Measurements from ENCODE around the gene TGM3.
A peak's percentile ranks its signal among the peaks of the same experiment; 100 is the strongest.

TGM3 gene

GRCh38 chr20:2279253-2279779 is 16.5 kb upstream of the TGM3 start:
- H3K4me3 ChIP-seq (ENCODE audit: insufficient read depth in 1 of 2, low read depth in 1 of 2, low read length in 2 of 2): no peak overlapping the region
- H3K27me3 ChIP-seq (ENCODE audit: control insufficient read depth in 1 of 2, insufficient read depth in 1 of 2, low read length in 2 of 2): peaks cover 3 to 9% of the 10 kb centered on the region in 2 experiments
- no peak overlapping the region for H3K4me2 ChIP-seq (ENCODE audit: low read length, poor library complexity, severe bottlenecking)
- no peak overlapping the region for H3K27ac ChIP-seq (ENCODE audit: low read length, poor library complexity, severe bottlenecking)
- no peak overlapping the region for H2BK120ac ChIP-seq (ENCODE audit: low read depth, low read length)
- no peak overlapping the region for H3K14ac ChIP-seq (ENCODE audit: low read length in 2 of 2)
- no peaks in the 10 kb centered on the region for H3K36me3 ChIP-seq (ENCODE audit: control insufficient read depth in 1 of 2, insufficient read depth in 2 of 2, low read depth in 1 of 2, low read length in 2 of 2)
- H4K8ac ChIP-seq (ENCODE audit: low read length): no peak overlapping the region
- H3K18ac ChIP-seq (ENCODE audit: low read depth in 1 of 2, low read length in 2 of 2): no peak overlapping the region
- no peak overlapping the region for H2BK15ac ChIP-seq (ENCODE audit: low read depth, poor library complexity, severe bottlenecking)
- no peak overlapping the region for H3K9ac ChIP-seq (ENCODE audit: low read length)
- WGBS: 72% methylated on average over 5 of the region's 5 CpGs
- H2AK5ac ChIP-seq (ENCODE audit: low read length, severe bottlenecking): no peak overlapping the region
- H2AFZ ChIP-seq (ENCODE audit: low read depth, low read length): no peak overlapping the region
- no peak overlapping the region for H3K4ac ChIP-seq (ENCODE audit: low read depth in 1 of 2, low read length in 2 of 2)
- H2BK5ac ChIP-seq (ENCODE audit: low read depth, low read length, poor library complexity, severe bottlenecking): no peak overlapping the region
- no peak overlapping the region for H3K23ac ChIP-seq (ENCODE audit: low read length in 2 of 2)
- H2BK12ac ChIP-seq (ENCODE audit: low read length in 2 of 2): no peak overlapping the region
- H3K79me1 ChIP-seq (replicated peaks; ENCODE audit: low read length, poor library complexity, severe bottlenecking): no peaks in the 10 kb centered on the region
- H4K91ac ChIP-seq (ENCODE audit: low read length): no peak overlapping the region
- no peaks in the 10 kb centered on the region for H3K4me1 ChIP-seq (ENCODE audit: control insufficient read depth, insufficient read depth, low read depth, low read length)
- H3K9me3 ChIP-seq (ENCODE audit: control insufficient read depth, low read length): peaks cover 5% of the 10 kb centered on the region
- no peak for DNase-seq

DNA sequence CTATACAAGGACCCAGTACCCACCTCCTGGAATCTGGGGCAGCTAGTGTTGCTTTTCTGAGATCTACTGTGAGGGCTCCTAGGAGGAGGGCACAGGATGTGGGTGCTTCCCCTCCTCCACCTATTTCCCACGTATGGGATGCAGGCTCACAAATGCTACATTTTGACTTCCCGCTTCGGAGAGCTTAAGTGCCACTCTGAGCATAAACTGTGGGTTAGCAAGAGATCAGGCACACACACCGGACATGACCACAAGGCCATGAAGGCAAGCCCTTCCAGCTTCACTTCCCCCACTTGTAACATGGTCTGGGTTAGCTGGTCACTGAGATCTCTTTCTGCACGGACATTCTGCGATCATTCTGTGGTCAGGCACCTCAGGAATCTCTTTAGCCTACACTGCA is 15.7 kb upstream of the TGM3 start:
- peaks cover 0 to 9% of the 10 kb centered on the region in 2 experiments for H3K27me3 ChIP-seq (ENCODE audit: control insufficient read depth in 1 of 2, insufficient read depth in 1 of 2, low read length in 2 of 2)
- no peak overlapping the region for H3K4me2 ChIP-seq (ENCODE audit: low read length, poor library complexity, severe bottlenecking)
- H4K8ac ChIP-seq (ENCODE audit: low read length): no peak overlapping the region
- no peak overlapping the region for H3K18ac ChIP-seq (ENCODE audit: low read depth in 1 of 2, low read length in 2 of 2)
- no peak overlapping the region for H2AK5ac ChIP-seq (ENCODE audit: low read length, severe bottlenecking)
- no peak overlapping the region for H4K91ac ChIP-seq (ENCODE audit: low read length)
- H3K4ac ChIP-seq (ENCODE audit: low read depth in 1 of 2, low read length in 2 of 2): no peak overlapping the region
- no peak overlapping the region for H3K23ac ChIP-seq (ENCODE audit: low read length in 2 of 2)
- H3K27ac ChIP-seq (ENCODE audit: low read length, poor library complexity, severe bottlenecking): no peak overlapping the region
- H3K9ac ChIP-seq (ENCODE audit: low read length): no peak overlapping the region
- 85% methylated on average over 5 of the region's 6 CpGs for WGBS
- H2BK12ac ChIP-seq (ENCODE audit: low read length in 2 of 2): no peak overlapping the region
- H3K4me1 ChIP-seq (ENCODE audit: control insufficient read depth, insufficient read depth, low read depth, low read length): no peaks in the 10 kb centered on the region
- H3K4me3 ChIP-seq (ENCODE audit: insufficient read depth in 1 of 2, low read depth in 1 of 2, low read length in 2 of 2): no peak overlapping the region
- no peak for DNase-seq
- H2BK5ac ChIP-seq (ENCODE audit: low read depth, low read length, poor library complexity, severe bottlenecking): no peak overlapping the region
- H2BK15ac ChIP-seq (ENCODE audit: low read depth, poor library complexity, severe bottlenecking): no peak overlapping the region
- H2AFZ ChIP-seq (ENCODE audit: low read depth, low read length): no peak overlapping the region
- H2BK120ac ChIP-seq (ENCODE audit: low read depth, low read length): no peak overlapping the region
- H3K79me1 ChIP-seq (replicated peaks; ENCODE audit: low read length, poor library complexity, severe bottlenecking): no peaks in the 10 kb centered on the region
- H3K36me3 ChIP-seq (ENCODE audit: control insufficient read depth in 1 of 2, insufficient read depth in 2 of 2, low read depth in 1 of 2, low read length in 2 of 2): no peaks in the 10 kb centered on the region
- H3K9me3 ChIP-seq (ENCODE audit: control insufficient read depth, low read length): peaks cover 5% of the 10 kb centered on the region
- peak overlapping the region in 1 of 2 experiments; percentile 41 for H3K14ac ChIP-seq (ENCODE audit: low read length in 2 of 2)

DNA sequence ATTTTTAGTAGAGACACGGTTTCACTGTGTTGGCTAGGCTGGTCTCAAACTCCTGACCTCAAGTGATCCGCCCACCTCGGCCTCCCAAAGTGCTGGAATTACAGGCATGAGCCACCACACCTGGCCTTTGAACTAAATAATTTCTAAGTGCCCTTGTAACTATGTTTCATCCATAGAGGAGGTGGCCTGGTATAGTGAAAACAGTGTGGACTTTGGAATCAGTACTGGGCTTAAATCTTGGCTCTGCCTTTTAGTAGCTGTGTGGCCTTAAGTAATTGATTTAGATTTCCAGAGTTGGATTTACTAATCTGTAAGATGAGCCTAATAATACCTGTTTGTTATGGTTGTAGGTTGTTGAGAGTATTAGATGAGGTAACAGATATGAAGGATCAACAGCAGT is 14.2 kb upstream of the TGM3 start:
- no peak overlapping the region for H2AK5ac ChIP-seq (ENCODE audit: low read length, severe bottlenecking)
- no peak overlapping the region for H2BK120ac ChIP-seq (ENCODE audit: low read depth, low read length)
- 87% methylated on average over 3 of the region's 3 CpGs for WGBS
- no peak overlapping the region for H3K4me3 ChIP-seq (ENCODE audit: insufficient read depth in 1 of 2, low read depth in 1 of 2, low read length in 2 of 2)
- no peak overlapping the region for H3K18ac ChIP-seq (ENCODE audit: low read depth in 1 of 2, low read length in 2 of 2)
- H3K4me2 ChIP-seq (ENCODE audit: low read length, poor library complexity, severe bottlenecking): no peak overlapping the region
- H3K27me3 ChIP-seq (ENCODE audit: control insufficient read depth in 1 of 2, insufficient read depth in 1 of 2, low read length in 2 of 2): peaks cover 0 to 9% of the 10 kb centered on the region in 2 experiments
- no peak overlapping the region for H3K9ac ChIP-seq (ENCODE audit: low read length)
- H3K4ac ChIP-seq (ENCODE audit: low read depth in 1 of 2, low read length in 2 of 2): no peak overlapping the region
- peaks cover 5% of the 10 kb centered on the region for H3K9me3 ChIP-seq (ENCODE audit: control insufficient read depth, low read length)
- H2BK15ac ChIP-seq (ENCODE audit: low read depth, poor library complexity, severe bottlenecking): no peak overlapping the region
- no peaks in the 10 kb centered on the region for H3K36me3 ChIP-seq (ENCODE audit: control insufficient read depth in 1 of 2, insufficient read depth in 2 of 2, low read depth in 1 of 2, low read length in 2 of 2)
- H3K23ac ChIP-seq (ENCODE audit: low read length in 2 of 2): no peak overlapping the region
- no peak overlapping the region for H4K8ac ChIP-seq (ENCODE audit: low read length)
- no peak overlapping the region for H2AFZ ChIP-seq (ENCODE audit: low read depth, low read length)
- no peak overlapping the region for H2BK5ac ChIP-seq (ENCODE audit: low read depth, low read length, poor library complexity, severe bottlenecking)
- H4K91ac ChIP-seq (ENCODE audit: low read length): no peak overlapping the region
- no peaks in the 10 kb centered on the region for H3K4me1 ChIP-seq (ENCODE audit: control insufficient read depth, insufficient read depth, low read depth, low read length)
- H3K79me1 ChIP-seq (replicated peaks; ENCODE audit: low read length, poor library complexity, severe bottlenecking): no peaks in the 10 kb centered on the region
- H3K27ac ChIP-seq (ENCODE audit: low read length, poor library complexity, severe bottlenecking): no peak overlapping the region
- DNase-seq: no peak
- no peak overlapping the region for H2BK12ac ChIP-seq (ENCODE audit: low read length in 2 of 2)
- H3K14ac ChIP-seq (ENCODE audit: low read length in 2 of 2): no peak overlapping the region

- no peaks in the 10 kb centered on the region for H3K4me1 ChIP-seq (ENCODE audit: control insufficient read depth, insufficient read depth, low read depth, low read length)
- H3K9ac ChIP-seq (ENCODE audit: low read length): no peak overlapping the region
- no peak overlapping the region for H2BK12ac ChIP-seq (ENCODE audit: low read length in 2 of 2)
- H3K4me3 ChIP-seq (ENCODE audit: insufficient read depth in 1 of 2, low read depth in 1 of 2, low read length in 2 of 2): no peak overlapping the region
- no peak overlapping the region for H3K23ac ChIP-seq (ENCODE audit: low read length in 2 of 2)
- no peak overlapping the region for H4K91ac ChIP-seq (ENCODE audit: low read length)
- H2AFZ ChIP-seq (ENCODE audit: low read depth, low read length): no peak overlapping the region
- no peak for DNase-seq
- peaks cover 0 to 9% of the 10 kb centered on the region in 2 experiments for H3K27me3 ChIP-seq (ENCODE audit: control insufficient read depth in 1 of 2, insufficient read depth in 1 of 2, low read length in 2 of 2)
- H3K14ac ChIP-seq (ENCODE audit: low read length in 2 of 2): no peak overlapping the region
- H3K79me1 ChIP-seq (replicated peaks; ENCODE audit: low read length, poor library complexity, severe bottlenecking): no peaks in the 10 kb centered on the region
- no peak overlapping the region for H3K27ac ChIP-seq (ENCODE audit: low read length, poor library complexity, severe bottlenecking)
- no peak overlapping the region for H2BK15ac ChIP-seq (ENCODE audit: low read depth, poor library complexity, severe bottlenecking)
- 80% methylated on average over 2 of the region's 5 CpGs for WGBS
- H3K4me2 ChIP-seq (ENCODE audit: low read length, poor library complexity, severe bottlenecking): no peak overlapping the region
- H3K4ac ChIP-seq (ENCODE audit: low read depth in 1 of 2, low read length in 2 of 2): no peak overlapping the region
- H4K8ac ChIP-seq (ENCODE audit: low read length): no peak overlapping the region
- H3K18ac ChIP-seq (ENCODE audit: low read depth in 1 of 2, low read length in 2 of 2): no peak overlapping the region
- H2AK5ac ChIP-seq (ENCODE audit: low read length, severe bottlenecking): no peak overlapping the region
- H2BK5ac ChIP-seq (ENCODE audit: low read depth, low read length, poor library complexity, severe bottlenecking): no peak overlapping the region
- H2BK120ac ChIP-seq (ENCODE audit: low read depth, low read length): no peak overlapping the region
- peaks cover 5% of the 10 kb centered on the region for H3K9me3 ChIP-seq (ENCODE audit: control insufficient read depth, low read length)
- H3K36me3 ChIP-seq (ENCODE audit: control insufficient read depth in 1 of 2, insufficient read depth in 2 of 2, low read depth in 1 of 2, low read length in 2 of 2): no peaks in the 10 kb centered on the region
Measured at GRCh38 chr20:2282181-2282580, 13.6 kb upstream of the TGM3 start.

All from mesenchymal stem cell (in vitro differentiated cells and primary cell).